ENCODE data around the gene LRIG1. TPM values are rescaled to one million over a fixed set of nuclear protein-coding genes. Genes with fewer than 3 reads are reported as not detected.

The LRIG1 gene
- total and polyA plus RNA-seq, 9 of the 15 experiments (the other 6 are each of a cell fraction or from before 2014, with no cell fraction given): 0.05 to 0.38 (median 0.13) TPM; not detected in 3

DNA sequence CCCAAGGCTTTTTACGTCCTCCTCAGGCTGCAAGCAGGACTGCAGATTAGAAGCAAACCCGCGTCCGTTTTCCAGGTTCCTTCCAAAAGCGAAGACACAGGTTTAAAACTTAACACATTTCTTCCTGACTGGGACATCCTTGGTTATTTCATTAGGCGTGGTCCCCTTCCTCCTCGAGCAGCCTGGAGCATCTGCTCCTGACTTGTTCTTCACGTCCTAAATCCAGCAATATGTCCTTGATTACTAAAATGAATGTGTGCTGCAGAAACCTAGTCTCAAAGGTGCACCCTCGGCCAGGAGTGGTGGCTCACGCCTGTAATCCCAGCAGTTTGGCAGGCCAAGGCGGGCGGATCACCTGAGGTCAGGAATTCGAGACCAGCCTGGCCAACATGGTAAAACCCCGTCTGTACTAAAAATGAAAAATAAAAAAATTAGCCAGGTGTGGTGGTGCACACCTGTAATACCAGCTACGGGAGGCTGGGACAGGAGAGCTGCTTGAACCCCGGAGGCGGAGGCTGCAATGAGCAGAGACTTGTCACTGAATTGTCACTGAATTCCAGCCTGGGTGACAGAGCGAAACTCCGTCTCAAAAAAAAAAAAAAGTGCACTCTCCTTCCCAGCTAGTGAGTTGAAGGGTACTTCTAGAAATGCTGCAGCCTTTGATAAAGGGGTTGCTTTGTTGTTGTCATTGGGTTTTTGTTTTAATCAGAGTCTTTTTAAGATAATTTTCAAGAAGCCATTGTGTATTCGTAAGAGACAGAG, 842 bp upstream of the LRIG1 start:
- WGBS (ENCODE audit: insufficient coverage, low coverage, missing lambda C conversion rate): 12% methylated on average over 14 of the region's 20 CpGs
- intact Hi-C loops (cut with micrococcal nuclease) (loop anchor here (10.0 kb wide), 1 partner anchor 63 kb away; no protein-coding TSS in a partner anchor), in situ Hi-C loops (cut with MboI) (no loop called here)
- peak overlapping the region; percentile 84 for H2AFZ ChIP-seq (ENCODE audit: low read depth, low read length)
- no peaks in the 10 kb centered on the region for H3K9me1 ChIP-seq (ENCODE audit: control insufficient read depth, insufficient read depth, low read length)
- POLR2A ChIA-PET: no interaction called here
- no peak for DNase-seq (ENCODE audit: extremely low read depth in 1 of 4, low spot score in 3 of 4)
- H4K20me1 ChIP-seq (replicated peaks; ENCODE audit: control insufficient read depth, insufficient read depth, low read length): no peaks in the 10 kb centered on the region
- H3K4me1 ChIP-seq (replicated peaks in 1 of 2; ENCODE audit: control insufficient read depth in 2 of 2, insufficient read depth in 2 of 2, low read length in 2 of 2): peaks cover 0 to 10% of the 10 kb centered on the region in 2 experiments; a peak in 2 of 5 replicates
- H3K79me2 ChIP-seq (ENCODE audit: control insufficient read depth, insufficient read depth, low read length): no peaks in the 10 kb centered on the region
- no peaks in the 10 kb centered on the region; a peak in 1 of 5 replicates for H3K27me3 ChIP-seq (ENCODE audit: control insufficient read depth in 2 of 2, insufficient read depth in 2 of 2, low read length in 2 of 2)
- no peak overlapping the region for H3K27ac ChIP-seq (ENCODE audit: extremely low read depth, low read depth, low read length)
- no TSS peak for BruUV-seq (replicated peaks)
- H3K9me3 ChIP-seq (replicated peaks; ENCODE audit: control insufficient read depth, insufficient read depth, low read depth, low read length): no peaks in the 10 kb centered on the region
- peak overlapping the region in 1 of 2 experiments; percentile 5; a peak in 1 of 4 replicates for H3K9ac ChIP-seq (ENCODE audit: insufficient read depth in 1 of 2, low read depth in 2 of 2, low read length in 2 of 2)
- no peaks in the 10 kb centered on the region for H3K36me3 ChIP-seq (ENCODE audit: control insufficient read depth, insufficient read depth, low read length)
- TF ChIP-seq ZNF124 (CRISPR knock-in tag; IDR thresholded peaks at IDR 0.05) (no peak), LCOR (CRISPR knock-in tag; IDR thresholded peaks at IDR 0.05) (no peak), L3MBTL2 (IDR thresholded peaks at IDR 0.05) (0 out of 2 replicates have a peak, but pooled peaks have one; percentile 40)
- no peak for ATAC-seq
- H3K4me2 ChIP-seq (ENCODE audit: insufficient read depth, low read length): peak overlapping the region; percentile 72
- no peak for FAIRE-seq
- CTCF ChIA-PET (ENCODE audit: low intra/inter-chr PET ratio): no interaction called here
- H3K4me3 ChIP-seq: peak overlapping the region; percentile 15; the same call in 1 of the 2 replicates

GRCh38 chr3:66499881-66500575, 794 bp downstream of the LRIG1 start:
- no peaks in the 10 kb centered on the region for H4K20me1 ChIP-seq (replicated peaks; ENCODE audit: control insufficient read depth, insufficient read depth, low read length)
- WGBS (ENCODE audit: insufficient coverage, low coverage, missing lambda C conversion rate): 90% methylated on average over 4 of the region's 80 CpGs
- no TSS peak for BruUV-seq (replicated peaks)
- FAIRE-seq (no peak), ATAC-seq (no peak), DNase-seq (ENCODE audit: extremely low read depth in 1 of 4, low spot score in 3 of 4) (peak in 1 of 4 experiments; percentile 3)
- peaks cover 0 to 10% of the 10 kb centered on the region in 2 experiments; a peak in 2 of 5 replicates for H3K4me1 ChIP-seq (replicated peaks in 1 of 2; ENCODE audit: control insufficient read depth in 2 of 2, insufficient read depth in 2 of 2, low read length in 2 of 2)
- intact Hi-C loops (cut with micrococcal nuclease): loop anchor here (10.0 kb wide), 1 partner anchor 65 kb away; no protein-coding TSS in a partner anchor
- H3K4me2 ChIP-seq (ENCODE audit: insufficient read depth, low read length): no peak overlapping the region
- no peak overlapping the region; a peak in 1 of 4 replicates for H3K9ac ChIP-seq (ENCODE audit: insufficient read depth in 1 of 2, low read depth in 2 of 2, low read length in 2 of 2)
- no peaks in the 10 kb centered on the region; a peak in 1 of 5 replicates for H3K27me3 ChIP-seq (ENCODE audit: control insufficient read depth in 2 of 2, insufficient read depth in 2 of 2, low read length in 2 of 2)
- CTCF ChIA-PET (ENCODE audit: low intra/inter-chr PET ratio): no interaction called here
- H3K9me3 ChIP-seq (replicated peaks; ENCODE audit: control insufficient read depth, insufficient read depth, low read depth, low read length): no peaks in the 10 kb centered on the region
- TF ChIP-seq SUPT5H (IDR thresholded peaks at IDR 0.05) (no peak), C11orf30 (IDR thresholded peaks at IDR 0.05; ENCODE audit: low read depth) (no peak), TAL1 (IDR thresholded peaks at IDR 0.05) (no peak)
- TF ChIP-seq, protein P1, sequence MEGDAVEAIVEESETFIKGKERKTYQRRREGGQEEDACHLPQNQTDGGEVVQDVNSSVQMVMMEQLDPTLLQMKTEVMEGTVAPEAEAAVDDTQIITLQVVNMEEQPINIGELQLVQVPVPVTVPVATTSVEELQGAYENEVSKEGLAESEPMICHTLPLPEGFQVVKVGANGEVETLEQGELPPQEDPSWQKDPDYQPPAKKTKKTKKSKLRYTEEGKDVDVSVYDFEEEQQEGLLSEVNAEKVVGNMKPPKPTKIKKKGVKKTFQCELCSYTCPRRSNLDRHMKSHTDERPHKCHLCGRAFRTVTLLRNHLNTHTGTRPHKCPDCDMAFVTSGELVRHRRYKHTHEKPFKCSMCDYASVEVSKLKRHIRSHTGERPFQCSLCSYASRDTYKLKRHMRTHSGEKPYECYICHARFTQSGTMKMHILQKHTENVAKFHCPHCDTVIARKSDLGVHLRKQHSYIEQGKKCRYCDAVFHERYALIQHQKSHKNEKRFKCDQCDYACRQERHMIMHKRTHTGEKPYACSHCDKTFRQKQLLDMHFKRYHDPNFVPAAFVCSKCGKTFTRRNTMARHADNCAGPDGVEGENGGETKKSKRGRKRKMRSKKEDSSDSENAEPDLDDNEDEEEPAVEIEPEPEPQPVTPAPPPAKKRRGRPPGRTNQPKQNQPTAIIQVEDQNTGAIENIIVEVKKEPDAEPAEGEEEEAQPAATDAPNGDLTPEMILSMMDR (IDR thresholded peaks at IDR 0.05 in 2 of 3, conservative IDR thresholded peaks at IDR 0.05 in 1 of 3; ENCODE audit: insufficient read depth in 2 of 3, low read depth in 1 of 3, low read length in 3 of 3): no peak
- POLR2A ChIA-PET: no interaction called here
- no peaks in the 10 kb centered on the region for H3K9me1 ChIP-seq (ENCODE audit: control insufficient read depth, insufficient read depth, low read length)
- no peaks in the 10 kb centered on the region for H3K79me2 ChIP-seq (ENCODE audit: control insufficient read depth, insufficient read depth, low read length)
- no peak overlapping the region for H2AFZ ChIP-seq (ENCODE audit: low read depth, low read length)
- H3K27ac ChIP-seq (ENCODE audit: extremely low read depth, low read depth, low read length): no peak overlapping the region
- peak overlapping the region; percentile 33; the same call in 1 of the 2 replicates for H3K4me3 ChIP-seq
- in situ Hi-C loops (cut with MboI): no loop called here
- H3K36me3 ChIP-seq (ENCODE audit: control insufficient read depth, insufficient read depth, low read length): no peaks in the 10 kb centered on the region
